Measurements from ENCODE around the gene TANC1. TPM values are rescaled to one million over a fixed set of nuclear protein-coding genes. Genes with fewer than 3 reads are reported as not detected.

TANC1 gene
- total and polyA plus RNA-seq, 2 of the 4 experiments (the other 2 are of a cell fraction) = 10.2 to 12.9 TPM

DNA sequence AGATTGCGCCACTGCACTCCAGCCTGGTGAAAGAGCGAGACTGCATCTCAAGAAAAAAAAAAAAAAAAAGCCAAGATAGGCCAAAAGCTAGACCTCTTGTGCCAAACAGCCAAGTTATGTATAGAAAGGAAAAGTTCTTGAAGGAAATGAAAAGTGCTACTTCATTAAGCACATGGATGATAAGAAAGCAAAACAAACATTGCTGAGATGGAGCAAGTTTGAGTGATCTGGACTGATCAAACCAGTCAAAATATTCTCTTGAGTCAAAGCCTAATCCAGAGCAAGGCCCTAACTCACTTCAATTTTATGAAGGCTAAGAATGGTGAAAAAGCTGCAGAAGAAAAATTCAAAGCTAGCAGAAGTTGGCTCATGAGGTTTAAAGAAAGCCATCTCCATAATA, 28.1 kb upstream of the TANC1 start:
- TF ChIP-seq, protein P1, sequence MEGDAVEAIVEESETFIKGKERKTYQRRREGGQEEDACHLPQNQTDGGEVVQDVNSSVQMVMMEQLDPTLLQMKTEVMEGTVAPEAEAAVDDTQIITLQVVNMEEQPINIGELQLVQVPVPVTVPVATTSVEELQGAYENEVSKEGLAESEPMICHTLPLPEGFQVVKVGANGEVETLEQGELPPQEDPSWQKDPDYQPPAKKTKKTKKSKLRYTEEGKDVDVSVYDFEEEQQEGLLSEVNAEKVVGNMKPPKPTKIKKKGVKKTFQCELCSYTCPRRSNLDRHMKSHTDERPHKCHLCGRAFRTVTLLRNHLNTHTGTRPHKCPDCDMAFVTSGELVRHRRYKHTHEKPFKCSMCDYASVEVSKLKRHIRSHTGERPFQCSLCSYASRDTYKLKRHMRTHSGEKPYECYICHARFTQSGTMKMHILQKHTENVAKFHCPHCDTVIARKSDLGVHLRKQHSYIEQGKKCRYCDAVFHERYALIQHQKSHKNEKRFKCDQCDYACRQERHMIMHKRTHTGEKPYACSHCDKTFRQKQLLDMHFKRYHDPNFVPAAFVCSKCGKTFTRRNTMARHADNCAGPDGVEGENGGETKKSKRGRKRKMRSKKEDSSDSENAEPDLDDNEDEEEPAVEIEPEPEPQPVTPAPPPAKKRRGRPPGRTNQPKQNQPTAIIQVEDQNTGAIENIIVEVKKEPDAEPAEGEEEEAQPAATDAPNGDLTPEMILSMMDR (conservative IDR thresholded peaks at IDR 0.05; ENCODE audit: low read depth, low read length) = no peak
- TF ChIP-seq RAD21 (IDR thresholded peaks at IDR 0.05; ENCODE audit: low read length) = no peak
- TF ChIP-seq MAZ (IDR thresholded peaks at IDR 0.05; ENCODE audit: borderline replicate concordance, low read depth, low read length) = no peak
- TF ChIP-seq MAFK (IDR thresholded peaks at IDR 0.05; ENCODE audit: low read depth, low read length) = no peak
- no peak for TF ChIP-seq RFX5 (IDR thresholded peaks at IDR 0.05; ENCODE audit: low read depth, low read length)
- TF ChIP-seq BHLHE40 (IDR thresholded peaks at IDR 0.05; ENCODE audit: low read depth, low read length) = no peak
- no peak for TF ChIP-seq CEBPB (IDR thresholded peaks at IDR 0.05; ENCODE audit: low read depth, low read length)
- TF ChIP-seq NFE2L2 (IDR thresholded peaks at IDR 0.05; ENCODE audit: low read depth, low read length) = no peak
- TF ChIP-seq, protein P2, sequence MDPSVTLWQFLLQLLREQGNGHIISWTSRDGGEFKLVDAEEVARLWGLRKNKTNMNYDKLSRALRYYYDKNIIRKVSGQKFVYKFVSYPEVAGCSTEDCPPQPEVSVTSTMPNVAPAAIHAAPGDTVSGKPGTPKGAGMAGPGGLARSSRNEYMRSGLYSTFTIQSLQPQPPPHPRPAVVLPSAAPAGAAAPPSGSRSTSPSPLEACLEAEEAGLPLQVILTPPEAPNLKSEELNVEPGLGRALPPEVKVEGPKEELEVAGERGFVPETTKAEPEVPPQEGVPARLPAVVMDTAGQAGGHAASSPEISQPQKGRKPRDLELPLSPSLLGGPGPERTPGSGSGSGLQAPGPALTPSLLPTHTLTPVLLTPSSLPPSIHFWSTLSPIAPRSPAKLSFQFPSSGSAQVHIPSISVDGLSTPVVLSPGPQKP (IDR thresholded peaks at IDR 0.05; ENCODE audit: borderline replicate concordance, low read depth, low read length) = no peak
- TF ChIP-seq, protein P3, sequence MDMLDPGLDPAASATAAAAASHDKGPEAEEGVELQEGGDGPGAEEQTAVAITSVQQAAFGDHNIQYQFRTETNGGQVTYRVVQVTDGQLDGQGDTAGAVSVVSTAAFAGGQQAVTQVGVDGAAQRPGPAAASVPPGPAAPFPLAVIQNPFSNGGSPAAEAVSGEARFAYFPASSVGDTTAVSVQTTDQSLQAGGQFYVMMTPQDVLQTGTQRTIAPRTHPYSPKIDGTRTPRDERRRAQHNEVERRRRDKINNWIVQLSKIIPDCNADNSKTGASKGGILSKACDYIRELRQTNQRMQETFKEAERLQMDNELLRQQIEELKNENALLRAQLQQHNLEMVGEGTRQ (IDR thresholded peaks at IDR 0.05; ENCODE audit: low read depth, low read length) = no peak
- no peak for TF ChIP-seq FOS (IDR thresholded peaks at IDR 0.05; ENCODE audit: low read depth, low read length)
- no peak for TF ChIP-seq CHD1 (IDR thresholded peaks at IDR 0.05; ENCODE audit: low read depth, low read length)
- no peak for TF ChIP-seq RCOR1 (IDR thresholded peaks at IDR 0.05; ENCODE audit: insufficient replicate concordance, low read length)
- TF ChIP-seq POLR2A (IDR thresholded peaks at IDR 0.05; ENCODE audit: low read depth, low read length) = no peak
- TF ChIP-seq SMC3 (IDR thresholded peaks at IDR 0.05; ENCODE audit: low read depth, low read length) = no peak
- TF ChIP-seq MXI1 (IDR thresholded peaks at IDR 0.05; ENCODE audit: borderline replicate concordance, low read depth, low read length) = no peak
- no peak for DNase-seq
- Histone ChIP-seq H2BK15ac (ENCODE audit: low read depth, low read length) (no peak overlapping the region), H4K91ac (ENCODE audit: insufficient read depth, low read depth, low read length) (no peak overlapping the region), H3K4me2 (ENCODE audit: low read depth, low read length) (no peak overlapping the region), H3K9me3 (ENCODE audit: control insufficient read depth, insufficient read depth, low read length) (0 out of 2 replicates have a peak, but pooled peaks cover 2% of the 10 kb centered on the region), H2BK120ac (ENCODE audit: low read depth, low read length) (no peak overlapping the region), H3K56ac (ENCODE audit: extremely low read depth, insufficient read depth, low read length) (no peak overlapping the region), H4K20me1 (ENCODE audit: insufficient read depth, low read length) (no peaks in the 10 kb centered on the region), H3K36me3 (ENCODE audit: control insufficient read depth, insufficient read depth, low read length) (no peaks in the 10 kb centered on the region), H3K27ac (ENCODE audit: insufficient read depth, low read length) (no peak overlapping the region), H3K79me1 (ENCODE audit: low read depth in 1 of 2, low read length in 2 of 2) (no peaks in the 10 kb centered on the region), H4K8ac (ENCODE audit: low read depth in 2 of 2, low read length in 2 of 2) (no peak overlapping the region), H2AK5ac (ENCODE audit: low read depth, low read length) (no peak overlapping the region), H3K27me3 (ENCODE audit: control insufficient read depth, insufficient read depth, low read length) (no peaks in the 10 kb centered on the region), H3K18ac (ENCODE audit: low read depth, low read length) (no peak overlapping the region), H2AFZ (replicated peaks; ENCODE audit: low read length, poor library complexity) (no peak overlapping the region), H3K14ac (replicated peaks; ENCODE audit: low read depth, low read length) (no peak overlapping the region), H2BK5ac (ENCODE audit: low read depth, low read length, poor library complexity, severe bottlenecking) (no peak overlapping the region), H3K9ac (ENCODE audit: low read depth, low read length) (no peak overlapping the region), H3K23ac (ENCODE audit: low read depth, low read length) (no peak overlapping the region), H2BK20ac (ENCODE audit: low read depth, low read length) (no peak overlapping the region), H3K9me1 (ENCODE audit: insufficient read depth, low read length) (0 out of 2 replicates have a peak, but pooled peaks cover 2% of the 10 kb centered on the region), H3K4me1 (ENCODE audit: control insufficient read depth, insufficient read depth, low read length) (peaks cover 2% of the 10 kb centered on the region; the same call in 1 of the 2 replicates), H3K4ac (ENCODE audit: low read depth, low read length) (no peak overlapping the region), H2AK9ac (replicated peaks; ENCODE audit: low read depth, low read length, poor library complexity) (no peak overlapping the region), H3K4me3 (ENCODE audit: insufficient read depth, low read depth, low read length) (no peak overlapping the region), H4K5ac (ENCODE audit: low read depth, low read length) (no peak overlapping the region)
- no TSS peak for BruUV-seq (replicated peaks)
- no peak for ATAC-seq (ENCODE audit: low read depth)
- dilution Hi-C loops (cut with HindIII; ENCODE audit: low sequenced_read_pairs, unreplicated experiment) = no loop called here
- POLR2A ChIA-PET (ENCODE audit: unreplicated experiment) = no interaction called here
- CTCF ChIA-PET = no interaction called here
- in situ Hi-C loops (cut with MboI; ENCODE audit: low sequenced_read_pairs) = no loop called here
- intact Hi-C loops (cut with micrococcal nuclease) = no loop called here
- WGBS, 2 experiments (ENCODE audit: extremely low coverage in 2 of 2, insufficient read length in 1 of 2) = no CpG with 5 or more reads among the region's 2 CpGs

Data from IMR-90 (cell line).